Panc1 (cell line): ENCODE measurements around the gene KCNG2. TPM values are rescaled to one million over a fixed set of nuclear protein-coding genes. Genes with fewer than 3 reads are reported as not detected.

Source experiments
- ATAC-seq: fragments of 200-7000 bp; cut with Tn5 transposase; 2 replicates; pipeline ENCODE4 v1.9.1; 2020; ENCODE audit warnings: mild to moderate bottlenecking, moderate library complexity
- BruUV-seq: library from RNA; stranded (reverse); fragments of 400-500 nt; replicated peaks from 2 replicates; lab custom pipeline; 2021; lab: Mats Ljungman, UMichigan
- CTCF ChIA-PET: fragments of 300-600 bp; sonication (Branson Sonifier 250); formaldehyde crosslinking; loops from one replicate; lab custom pipeline; 2022; ENCODE audit warnings: antibody characterized with exemption; lab: Charles Lee
- POLR2A ChIA-PET: fragments of 300-600 bp; sonication (Branson Sonifier 250); formaldehyde crosslinking; loops from one replicate; lab custom pipeline; 2022; ENCODE audit warnings: antibody characterized with exemption; lab: Charles Lee
- DNase-seq: peaks from one replicate; pipeline ENCODE4 v3.0.0-alpha.2; 2010; ENCODE audit warnings: low read depth, low spot score
- H3K27ac ChIP-seq: 2 replicates; pipeline ENCODE4 v1.5.1; 2011; ENCODE audit warnings: mild to moderate bottlenecking, low read length, inconsistent platforms
- H3K27me3 ChIP-seq: fragments of 200-500 bp; sonication (Bioruptor generic); 2 replicates; pipeline ENCODE4 v1.6.0; 2014; ENCODE audit warnings: low read length, inconsistent platforms; ENCODE audit not compliant: control insufficient read depth, insufficient read depth
- H3K36me3 ChIP-seq: fragments of 200-500 bp; sonication (Bioruptor generic); 2 replicates; pipeline ENCODE4 v1.5.1; 2014; ENCODE audit warnings: inconsistent platforms, mild to moderate bottlenecking, low read length, moderate library complexity; ENCODE audit not compliant: control insufficient read depth, insufficient read depth
- H3K4me1 ChIP-seq: 2 replicates; pipeline ENCODE4 v1.5.1; 2011; ENCODE audit warnings: inconsistent platforms, mild to moderate bottlenecking, low read length, moderate library complexity; ENCODE audit not compliant: control insufficient read depth, insufficient read depth
- H3K4me3 ChIP-seq, 2 experiments: 2 replicates each; pipeline ENCODE4 v1.5.1; 2011 to 2012; ENCODE audit warnings: low read depth in 2 of 2, low read length in 2 of 2, mild to moderate bottlenecking in 2 of 2, inconsistent platforms in 1 of 2, moderate library complexity in 1 of 2
- H3K9me3 ChIP-seq: fragments of 200-500 bp; sonication (Bioruptor generic); 2 replicates; pipeline ENCODE4 v1.5.1; 2014; ENCODE audit warnings: low read depth, mild to moderate bottlenecking, inconsistent platforms, low read length, moderate library complexity; ENCODE audit not compliant: control insufficient read depth, insufficient read depth
- CTCF ChIP-seq: fragments of 450-650 bp; IDR thresholded peaks from 2 replicates; pipeline ENCODE4 v1.5.1; 2017; ENCODE audit warnings: mild to moderate bottlenecking
- POLR2AphosphoS5 ChIP-seq: IDR thresholded peaks from 2 replicates; pipeline ENCODE4 v1.6.1; 2012; ENCODE audit warnings: mild to moderate bottlenecking, low read depth, low read length, moderate library complexity
- REST ChIP-seq, 2 experiments: IDR thresholded peaks; 2 replicates each; pipeline ENCODE4 v1.6.1; 2011 to 2012; ENCODE audit warnings: low read depth in 2 of 2, control low read depth in 1 of 2, low read length in 1 of 2, mild to moderate bottlenecking in 1 of 2, moderate library complexity in 1 of 2; ENCODE audit not compliant: insufficient read depth in 1 of 2
- SIN3A ChIP-seq: IDR thresholded peaks from 2 replicates; pipeline ENCODE4 v1.6.1; 2012; ENCODE audit warnings: low read depth, mild to moderate bottlenecking, low read length, moderate library complexity, borderline replicate concordance; ENCODE audit not compliant: insufficient read depth
- TCF7L2 ChIP-seq: IDR thresholded peaks from 2 replicates; pipeline ENCODE4 v1.6.1; 2011; ENCODE audit warnings: mild to moderate bottlenecking, low read depth, low read length, inconsistent platforms
- in situ Hi-C: cut with HindIII; loops from 2 replicates; pipeline ENCODE4 v1.10.0; 2016; ENCODE audit warnings: low sequenced_read_pairs, low pct_unique_long_range_greater_than_20kb
- intact Hi-C: fragments of 100-400 bp; cut with micrococcal nuclease; formaldehyde crosslinking; loops from one replicate; pipeline ENCODE4 v1.10.0; 2022; ENCODE audit not compliant: unreplicated experiment
- total RNA-seq: library from RNA; stranded (reverse); gene quantifications from one replicate; pipeline ENCODE4 v1.2.1, GENCODE V29; 2021; ENCODE audit not compliant: unreplicated experiment

KCNG2 gene
- total RNA-seq, 1 experiment from 2014 or later = not detected

- DNase-seq (no peak), ATAC-seq (no peak)
- CTCF ChIA-PET = no interaction called here
- peaks cover 2% of the 10 kb centered on the region; the same call in 1 of the 2 replicates for H3K27me3 ChIP-seq
- H3K4me3 ChIP-seq = no peak overlapping the region
- intact Hi-C loops (no loop called here), in situ Hi-C loops (no loop called here)
- TF ChIP-seq TCF7L2 (no peak), CTCF (no peak), REST (IDR thresholded peaks at IDR 0.05; ENCODE audit: insufficient read depth in 1 of 2, low read depth in 2 of 2, low read length in 1 of 2) (no peak), SIN3A (no peak), POLR2AphosphoS5 (no peak)
- H3K4me1 ChIP-seq = 0 out of 2 replicates have a peak, but pooled peaks cover 4% of the 10 kb centered on the region
- no peaks in the 10 kb centered on the region for H3K36me3 ChIP-seq
- no TSS peak for BruUV-seq
- no peaks in the 10 kb centered on the region for H3K9me3 ChIP-seq
- H3K27ac ChIP-seq = no peak overlapping the region
- POLR2A ChIA-PET = no interaction called here
Measured at GRCh38 chr18:79872527-79873444, 75.0 kb downstream of the KCNG2 start.

- Histone ChIP-seq H3K9me3 (no peaks in the 10 kb centered on the region), H3K27me3 (peaks cover 2% of the 10 kb centered on the region; the same call in 1 of the 2 replicates), H3K36me3 (no peaks in the 10 kb centered on the region), H3K4me1 (0 out of 2 replicates have a peak, but pooled peaks cover 4% of the 10 kb centered on the region), H3K27ac (no peak overlapping the region), H3K4me3 (no peak overlapping the region)
- DNase-seq (no peak), ATAC-seq (no peak)
- ChIA-PET CTCF (no interaction called here), POLR2A (no interaction called here)
- intact Hi-C loops = no loop called here
- no peak for TF ChIP-seq TCF7L2
- no peak for TF ChIP-seq CTCF
- TF ChIP-seq POLR2AphosphoS5 = no peak
- no peak for TF ChIP-seq REST (IDR thresholded peaks at IDR 0.05; ENCODE audit: insufficient read depth in 1 of 2, low read depth in 2 of 2, low read length in 1 of 2)
- no peak for TF ChIP-seq SIN3A
- in situ Hi-C loops = no loop called here
- no TSS peak for BruUV-seq
Measured at GRCh38 chr18:79873449-79874110, 75.8 kb downstream of the KCNG2 start.
